SK-N-MC (cell line): ENCODE data around the gene MED23.

Source experiments
- EZH2 ChIP-seq: fragments of 200-600 bp; sonication (generic); IDR thresholded peaks from one replicate; pipeline ENCODE4 v1.6.1; 2017; ENCODE audit warnings: antibody characterized with exemption
- POLR2AphosphoS5 ChIP-seq: IDR thresholded peaks from 2 replicates; pipeline ENCODE4 v1.6.1; 2012; ENCODE audit warnings: mild to moderate bottlenecking, low read depth, low read length, borderline replicate concordance

DNA sequence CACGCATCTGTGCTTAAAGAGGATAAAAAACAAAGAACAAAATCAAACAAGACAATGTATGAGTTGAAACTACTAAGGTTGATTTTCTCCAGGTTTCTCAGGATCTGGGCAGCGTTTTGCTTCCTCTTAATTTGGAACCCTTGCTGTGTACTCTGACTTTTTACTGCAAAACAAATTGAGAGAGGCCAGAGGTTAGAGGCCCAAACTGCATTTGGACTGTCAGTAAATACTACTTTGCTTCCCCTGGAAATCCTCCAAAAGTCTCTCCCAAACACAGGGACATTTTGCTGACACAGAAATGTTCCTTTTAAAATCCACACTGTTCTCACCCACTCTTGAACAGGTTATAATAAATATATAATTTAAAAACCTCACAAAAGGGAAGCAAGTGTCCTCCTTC, 53.9 kb downstream of the MED23 start:
- TF ChIP-seq EZH2 (no peak), POLR2AphosphoS5 (no peak)
